H1 (cell line): Measurements from ENCODE around the gene EXOC2. TPM values are rescaled to one million over a fixed set of nuclear protein-coding genes. Genes with fewer than 3 reads are reported as not detected.

ENCODE experiments used
- CTCF ChIA-PET: fragments of 300-600 bp; sonication (Branson Sonifier 250); formaldehyde crosslinking; loops from one replicate; lab custom pipeline; 2021; ENCODE audit not compliant: partially characterized antibody; lab: Charles Lee
- POLR2A ChIA-PET: fragments of 300-600 bp; sonication (Branson Sonifier 250); formaldehyde crosslinking; loops from one replicate; lab custom pipeline; 2021; ENCODE audit warnings: inconsistent platforms; ENCODE audit not compliant: partially characterized antibody; lab: Charles Lee
- DNase-seq, 2 experiments: peaks; one replicate each; pipeline versions ENCODE4 v3.0.0 to v3.0.0-alpha.2; 2010 to 2022; ENCODE audit warnings: low spot score in 2 of 2, low read depth in 1 of 2, mixed read lengths in 1 of 2
- FAIRE-seq: peaks from 2 replicates; lab custom pipeline; 2011; peaks lifted over from hg19 to GRCh38; lab: Jason Lieb, UNC
- H2AFZ ChIP-seq: 2 replicates; pipeline ENCODE4 v1.8.1; 2012; ENCODE audit warnings: low read length, inconsistent platforms
- H2AK5ac ChIP-seq: 2 replicates; pipeline ENCODE4 v1.6.1; 2013; ENCODE audit warnings: low read depth, low read length
- H2BK120ac ChIP-seq: replicated peaks from 2 replicates; pipeline ENCODE3; 2013; ENCODE audit warnings: low read depth, low read length, inconsistent platforms
- H2BK12ac ChIP-seq: 2 replicates; pipeline ENCODE4 v1.6.1; 2013; ENCODE audit warnings: low read depth, low read length
- H2BK15ac ChIP-seq: 2 replicates; pipeline ENCODE4 v1.6.1; 2013; ENCODE audit warnings: low read length
- H2BK20ac ChIP-seq: 2 replicates; pipeline ENCODE4 v1.6.1; 2013; ENCODE audit warnings: low read length
- H2BK5ac ChIP-seq: 2 replicates; pipeline ENCODE4 v1.6.1; 2013; ENCODE audit warnings: low read depth, low read length
- H3K14ac ChIP-seq: 2 replicates; pipeline ENCODE4 v1.6.1; 2013; ENCODE audit warnings: inconsistent platforms; ENCODE audit not compliant: insufficient read length
- H3K18ac ChIP-seq: 2 replicates; pipeline ENCODE4 v1.6.1; 2013; ENCODE audit warnings: low read length; ENCODE audit errors: extremely low read depth
- H3K23ac ChIP-seq: 2 replicates; pipeline ENCODE4 v1.6.1; 2013; ENCODE audit warnings: inconsistent platforms; ENCODE audit not compliant: insufficient read length
- H3K23me2 ChIP-seq: 2 replicates; pipeline ENCODE4 v1.6.1; 2013; ENCODE audit warnings: low read depth, low read length
- H3K27ac ChIP-seq: 2 replicates; pipeline ENCODE4 v1.6.1; 2011; ENCODE audit warnings: low read depth, low read length, inconsistent platforms
- H3K27me3 ChIP-seq, 4 experiments: replicated peaks in 1 of 4; 1 replicate in 1 of 4; 2 replicates in 3 of 4; pipeline versions ENCODE4 v1.6.1 to v1.8.1; 2011 to 2013; ENCODE audit warnings: low read length in 3 of 4, mild to moderate bottlenecking in 3 of 4, inconsistent platforms in 2 of 4, mixed read lengths in 2 of 4, moderate library complexity in 1 of 4; ENCODE audit not compliant: control insufficient read depth in 3 of 4, insufficient read depth in 3 of 4; ENCODE audit errors: extremely low read depth in 1 of 4
- H3K36me3 ChIP-seq, 4 experiments: 2 replicates each; pipeline versions ENCODE4 v1.6.1 to v1.8.1; 2011 to 2013; ENCODE audit warnings: mild to moderate bottlenecking in 4 of 4, low read length in 3 of 4, moderate library complexity in 2 of 4, control low read depth in 1 of 4, inconsistent platforms in 1 of 4; ENCODE audit not compliant: insufficient read depth in 4 of 4, control insufficient read depth in 2 of 4
- H3K4ac ChIP-seq: replicated peaks from 2 replicates; pipeline ENCODE3; 2013; ENCODE audit warnings: low read length, low read depth, mixed read lengths, inconsistent platforms; ENCODE audit not compliant: insufficient read length
- H3K4me1 ChIP-seq, 4 experiments: replicated peaks in 1 of 4; 1 replicate in 1 of 4; 2 replicates in 3 of 4; pipeline versions ENCODE4 v1.6.1 to v1.8.1; 2011 to 2013; ENCODE audit warnings: low read length in 3 of 4, inconsistent platforms in 2 of 4, mixed read lengths in 1 of 4; ENCODE audit not compliant: insufficient read depth in 4 of 4, control insufficient read depth in 3 of 4
- H3K4me2 ChIP-seq, 2 experiments: 2 replicates each; pipeline versions ENCODE4 v1.6.1 to v1.8.1; 2011 to 2013; ENCODE audit warnings: low read depth in 2 of 2, low read length in 2 of 2, control low read depth in 1 of 2, inconsistent platforms in 1 of 2, mild to moderate bottlenecking in 1 of 2; ENCODE audit not compliant: insufficient read depth in 1 of 2
- H3K4me3 ChIP-seq, 4 experiments: fragments of 200-600, 300-600 bp in 1 of 4; sonication (generic), shearing (Covaris generic), sonication (Bioruptor Twin) in 1 of 4; 2 replicates each; pipeline versions ENCODE4 v1.5.1 to v1.8.1; 2011 to 2016; ENCODE audit warnings: low read length in 4 of 4, low read depth in 3 of 4, control low read depth in 2 of 4, inconsistent platforms in 2 of 4, mild to moderate bottlenecking in 2 of 4, mixed read lengths in 1 of 4, moderate library complexity in 1 of 4; ENCODE audit not compliant: insufficient read depth in 2 of 4; ENCODE audit errors: extremely low read depth in 1 of 4
- H3K56ac ChIP-seq: replicated peaks from 2 replicates; pipeline ENCODE3; 2013; ENCODE audit warnings: low read depth, mild to moderate bottlenecking, mixed read lengths, low read length, inconsistent platforms; ENCODE audit not compliant: insufficient read length
- H3K79me1 ChIP-seq: 2 replicates; pipeline ENCODE4 v1.6.1; 2013; ENCODE audit warnings: low read depth, low read length, control low read depth
- H3K79me2 ChIP-seq, 2 experiments: 2 replicates each; pipeline versions ENCODE4 v1.6.1 to v1.8.1; 2012 to 2013; ENCODE audit warnings: low read length in 2 of 2, mild to moderate bottlenecking in 2 of 2, inconsistent platforms in 1 of 2; ENCODE audit not compliant: insufficient read depth in 2 of 2, control insufficient read depth in 1 of 2
- H3K9ac ChIP-seq, 4 experiments: replicated peaks in 1 of 4; 1 replicate in 1 of 4; 2 replicates in 3 of 4; pipeline versions ENCODE4 v1.6.1 to v1.8.1; 2011 to 2013; ENCODE audit warnings: low read depth in 3 of 4, low read length in 3 of 4, control low read depth in 2 of 4, mild to moderate bottlenecking in 2 of 4, moderate library complexity in 2 of 4, inconsistent platforms in 1 of 4; ENCODE audit errors: extremely low read depth in 1 of 4
- H3K9me3 ChIP-seq, 2 experiments: 2 replicates each; pipeline versions ENCODE4 v1.6.1 to v1.8.1; 2012 to 2013; ENCODE audit warnings: mild to moderate bottlenecking in 2 of 2, moderate library complexity in 2 of 2, control low read depth in 1 of 2, inconsistent platforms in 1 of 2, low read depth in 1 of 2, low read length in 1 of 2, mixed read lengths in 1 of 2; ENCODE audit not compliant: insufficient read depth in 2 of 2
- H4K20me1 ChIP-seq, 2 experiments: replicated peaks in 1 of 2; 2 replicates each; pipeline versions ENCODE3 to v1.8.1; 2011 to 2013; ENCODE audit warnings: inconsistent platforms in 2 of 2, low read length in 2 of 2, mild to moderate bottlenecking in 1 of 2; ENCODE audit not compliant: insufficient read depth in 2 of 2, control insufficient read depth in 1 of 2
- H4K5ac ChIP-seq: 2 replicates; pipeline ENCODE4 v1.6.1; 2013; ENCODE audit warnings: low read length, low read depth, mixed read lengths, inconsistent platforms; ENCODE audit not compliant: insufficient read length
- H4K8ac ChIP-seq: 2 replicates; pipeline ENCODE4 v1.8.0; 2013; ENCODE audit warnings: mild to moderate bottlenecking, moderate library complexity, low read length, inconsistent platforms; ENCODE audit not compliant: insufficient read depth; ENCODE audit errors: extremely low read depth
- H4K91ac ChIP-seq: replicated peaks from 2 replicates; pipeline ENCODE3; 2013; ENCODE audit warnings: low read length, mixed read lengths, inconsistent platforms; ENCODE audit not compliant: insufficient read length
- FOSL1 ChIP-seq: IDR thresholded peaks from 2 replicates; pipeline ENCODE4 v1.6.1; 2011; ENCODE audit warnings: mild to moderate bottlenecking, low read depth, low read length, moderate library complexity; ENCODE audit not compliant: insufficient read depth
- JUN ChIP-seq: IDR thresholded peaks from 2 replicates; pipeline ENCODE4 v1.6.1; 2011; ENCODE audit warnings: low read depth, mild to moderate bottlenecking, improper control_type of control experiment, low read length
- NRF1 ChIP-seq: IDR thresholded peaks from 2 replicates; pipeline ENCODE4 v1.6.1; 2011; ENCODE audit warnings: mild to moderate bottlenecking, low read depth, low read length, improper control_type of control experiment
- POU5F1 ChIP-seq: IDR thresholded peaks from 2 replicates; pipeline ENCODE4 v1.6.1; 2011; ENCODE audit warnings: low read depth, mild to moderate bottlenecking, low read length, moderate library complexity
- RXRA ChIP-seq: IDR thresholded peaks from 2 replicates; pipeline ENCODE4 v1.6.1; 2011; ENCODE audit warnings: low read depth, mild to moderate bottlenecking, low read length, moderate library complexity; ENCODE audit not compliant: insufficient read depth
- SAP30 ChIP-seq: fragments of 300-600 bp; sonication (generic); IDR thresholded peaks from 2 replicates; pipeline ENCODE4 v1.7.1; 2012; ENCODE audit warnings: low read length, moderate library complexity, mild to moderate bottlenecking, inconsistent platforms; ENCODE audit not compliant: insufficient read depth, insufficient replicate concordance
- SIX5 ChIP-seq: IDR thresholded peaks from 2 replicates; pipeline ENCODE4 v1.6.1; 2011; ENCODE audit warnings: mild to moderate bottlenecking, low read depth, low read length
- SP1 ChIP-seq: IDR thresholded peaks from 2 replicates; pipeline ENCODE4 v1.6.1; 2011; ENCODE audit warnings: low read depth, low read length
- SP4 ChIP-seq: IDR thresholded peaks from 2 replicates; pipeline ENCODE4 v1.6.1; 2012; ENCODE audit warnings: low read length, inconsistent platforms
- TAF1 ChIP-seq: IDR thresholded peaks from 2 replicates; pipeline ENCODE4 v1.6.1; 2011; ENCODE audit warnings: mild to moderate bottlenecking, low read depth, low read length
- TAF7 ChIP-seq: optimal IDR thresholded peaks from 2 replicates; pipeline ENCODE3; 2011; ENCODE audit warnings: low read depth, mild to moderate bottlenecking, inconsistent platforms, low read length, moderate library complexity, borderline replicate concordance
- WGBS, 2 experiments: shearing (Covaris generic) in 1 of 2; methylation state at CpG; one replicate each; pipeline versions ENCODE4 v1.1.6 to v1.1.7; 2013 to 2015; ENCODE audit warnings: low lambda C conversion rate in 2 of 2, mixed read lengths in 2 of 2, inconsistent platforms in 1 of 2, low coverage in 1 of 2, missing lambda C conversion rate in 1 of 2; ENCODE audit not compliant: insufficient replicate concordance in 2 of 2, insufficient coverage in 1 of 2, insufficient read length in 1 of 2; ENCODE audit errors: extremely low coverage in 1 of 2, missing lambda C conversion rate in 1 of 2; 5-methylcytosine and 5-hydroxymethylcytosine counted together
- polyA plus RNA-seq, 7 experiments: library from polyadenylated mRNA; depleted of rRNA in 3 of 7; stranded (reverse) in 5 of 7; unstranded in 2 of 7; fragments of >200 nt in 5 of 7; fragments of 200-250 nt in 2 of 7; gene quantifications; 1 replicate in 5 of 7; 2 replicates in 1 of 7; 4 replicates in 1 of 7; pipeline versions ENCODE4 v1.2.1 to v1.2.3, GENCODE V29; 2011 to 2013; ENCODE audit warnings: missing spikeins in 2 of 7, mixed read lengths in 2 of 7
- total RNA-seq: library from RNA; stranded (reverse); fragmentation: NEBNext Ultra II Directional; extraction: Animal tissue kit (Norgen Biotek cat#: 25700); gene quantifications from 2 replicates; pipeline ENCODE4 v1.2.1, GENCODE V29; 2021

The EXOC2 gene
- total and polyA plus RNA-seq, 2 of the 8 experiments (the other 6 are each of a cell fraction or from before 2014, with no cell fraction given) = 25.5 to 44.4 TPM

DNA sequence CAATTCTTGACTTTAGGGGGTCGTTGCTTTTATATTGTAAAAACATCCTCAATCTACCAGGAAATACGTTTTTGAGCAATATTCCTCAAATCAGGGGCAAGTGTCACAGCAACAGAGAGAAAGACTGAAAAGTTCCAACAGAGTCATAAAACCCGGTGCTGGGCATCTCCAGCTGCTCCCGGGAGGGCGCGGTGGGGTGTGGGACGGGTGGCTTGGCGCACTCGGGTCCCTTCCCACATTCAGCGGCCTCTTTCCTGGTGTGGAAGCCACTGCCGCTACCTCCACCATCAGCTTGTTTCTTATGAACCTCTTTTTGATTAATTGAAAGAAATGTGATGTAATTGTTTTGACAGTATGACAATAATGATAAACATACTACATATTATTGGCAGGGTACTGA is 203.2 kb downstream of the EXOC2 start:
- Histone ChIP-seq H3K4me2 (no peak overlapping the region), H3K9ac (no peak overlapping the region), H3K36me3 (peaks cover 6 to 30% (median 21%) of the 10 kb centered on the region in 4 experiments; a peak in 6 of 8 replicates), H3K4me3 (no peak overlapping the region), H3K23ac (no peak overlapping the region), H3K9me3 (peaks cover 5 to 15% of the 10 kb centered on the region in 2 experiments), H2BK15ac (no peak overlapping the region), H4K91ac (no peak overlapping the region), H3K4me1 (no peaks in the 10 kb centered on the region), H4K20me1 (no peaks in the 10 kb centered on the region), H3K4ac (no peak overlapping the region), H3K56ac (no peak overlapping the region), H2BK20ac (no peak overlapping the region), H2AFZ (no peak overlapping the region), H3K18ac (no peak overlapping the region), H2BK12ac (no peak overlapping the region), H3K27ac (no peak overlapping the region), H2BK5ac (no peak overlapping the region), H3K79me2 (no peaks in the 10 kb centered on the region), H4K8ac (no peak overlapping the region), H3K27me3 (no peaks in the 10 kb centered on the region), H3K23me2 (no peaks in the 10 kb centered on the region), H2BK120ac (no peak overlapping the region), H3K79me1 (no peaks in the 10 kb centered on the region), H3K14ac (no peak overlapping the region), H4K5ac (no peak overlapping the region), H2AK5ac (no peak overlapping the region)
- WGBS, 2 experiments = 96% methylated on average over 11 of the region's 11 CpGs; no CpG with 5 or more reads in 1 of the 2 experiments
- CTCF ChIA-PET = no interaction called here
- POLR2A ChIA-PET = no interaction called here
- DNase-seq (no peak), FAIRE-seq (no peak)
- TF ChIP-seq TAF7 (no peak), SIX5 (no peak), JUN (no peak), FOSL1 (no peak), POU5F1 (no peak), NRF1 (no peak), RXRA (no peak), TAF1 (no peak), SP4 (no peak), SAP30 (no peak), SP1 (no peak)
